Nephron progenitor cell (in vitro differentiated cells): ENCODE measurements around the gene NT5C1A.

Experiments
- DNase-seq: peaks from one replicate; pipeline ENCODE4 v3.0.0; 2021
- H3K27ac Mint-ChIP-seq: 2 replicates; pipeline ENCODE4 v1.8.0; 2021; ENCODE audit warnings: mild to moderate bottlenecking, moderate library complexity, mixed read lengths
- H3K27me3 Mint-ChIP-seq: 2 replicates; pipeline ENCODE4 v1.8.0; 2021; ENCODE audit warnings: mild to moderate bottlenecking, low read depth, mixed read lengths; ENCODE audit not compliant: poor library complexity
- H3K36me3 Mint-ChIP-seq: 2 replicates; pipeline ENCODE4 v1.8.0; 2021; ENCODE audit warnings: low read depth, mixed read lengths
- H3K4me1 Mint-ChIP-seq: 2 replicates; pipeline ENCODE4 v1.8.0; 2021; ENCODE audit warnings: mixed read lengths
- H3K4me3 Mint-ChIP-seq: 2 replicates; pipeline ENCODE4 v1.8.0; 2021; ENCODE audit warnings: mild to moderate bottlenecking, moderate library complexity, mixed read lengths
- H3K9me3 Mint-ChIP-seq: 2 replicates; pipeline ENCODE4 v1.8.0; 2021; ENCODE audit warnings: mild to moderate bottlenecking, moderate library complexity, mixed read lengths
- CTCF ChIP-seq: fragments of 200-600 bp; sonication (generic); IDR thresholded peaks from 2 replicates; pipeline ENCODE4 v1.5.0; 2021; ENCODE audit warnings: antibody characterized with exemption

Gene NT5C1A

GRCh38 chr1:39671433-39671792 lies 494 bp downstream of the NT5C1A start:
- TF ChIP-seq CTCF: no peak
- DNase-seq: peak; percentile 63
- Mint-ChIP-seq H3K27me3 (peaks cover 98% of the 10 kb centered on the region), H3K4me1 (peaks cover 9% of the 10 kb centered on the region), H3K27ac (no peak overlapping the region), H3K4me3 (peak overlapping the region; percentile 81), H3K9me3 (no peaks in the 10 kb centered on the region), H3K36me3 (no peaks in the 10 kb centered on the region)

GRCh38 chr1:39670689-39671088 lies 1.2 kb downstream of the NT5C1A start:
- no peaks in the 10 kb centered on the region for H3K9me3 Mint-ChIP-seq
- DNase-seq: no peak
- no peak overlapping the region for H3K27ac Mint-ChIP-seq
- H3K36me3 Mint-ChIP-seq: no peaks in the 10 kb centered on the region
- peaks cover 6% of the 10 kb centered on the region for H3K4me1 Mint-ChIP-seq
- H3K4me3 Mint-ChIP-seq: peak overlapping the region; percentile 66
- peaks cover 100% of the 10 kb centered on the region for H3K27me3 Mint-ChIP-seq
- no peak for TF ChIP-seq CTCF

- H3K4me3 Mint-ChIP-seq: no peak overlapping the region
- peaks cover 98% of the 10 kb centered on the region for H3K27me3 Mint-ChIP-seq
- H3K9me3 Mint-ChIP-seq: no peaks in the 10 kb centered on the region
- TF ChIP-seq CTCF: no peak
- peaks cover 6% of the 10 kb centered on the region for H3K4me1 Mint-ChIP-seq
- no peaks in the 10 kb centered on the region for H3K36me3 Mint-ChIP-seq
- no peak for DNase-seq
- H3K27ac Mint-ChIP-seq: no peak overlapping the region
Measured at GRCh38 chr1:39668894-39669293, 3.0 kb downstream of the NT5C1A start.

DNA sequence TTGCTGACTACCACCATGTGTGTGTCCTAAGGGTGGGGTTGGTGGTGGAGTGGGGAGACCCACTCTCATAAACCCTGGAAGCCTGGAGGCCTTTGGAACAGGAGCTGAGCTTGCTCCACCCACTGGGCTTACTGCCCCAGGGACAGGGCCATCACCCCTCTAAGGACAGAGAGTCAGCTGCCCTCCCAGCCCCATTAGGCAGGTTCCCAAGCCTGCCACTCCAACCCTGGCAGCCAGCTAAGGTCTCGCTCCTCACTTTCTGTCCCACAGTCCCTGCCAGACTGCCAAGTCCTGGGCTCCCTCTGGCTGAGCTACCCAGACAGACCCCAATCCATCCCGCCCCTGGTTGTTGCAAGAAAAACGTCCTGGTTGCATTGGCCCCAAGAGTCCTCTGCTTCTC lies 3.8 kb downstream of the NT5C1A start:
- Mint-ChIP-seq H3K4me3 (no peak overlapping the region), H3K27ac (no peak overlapping the region), H3K4me1 (peaks cover 6% of the 10 kb centered on the region), H3K27me3 (peaks cover 98% of the 10 kb centered on the region), H3K9me3 (no peaks in the 10 kb centered on the region), H3K36me3 (no peaks in the 10 kb centered on the region)
- no peak for TF ChIP-seq CTCF
- DNase-seq: no peak

GRCh38 chr1:39666772-39667171 lies 5.1 kb downstream of the NT5C1A start:
- Mint-ChIP-seq H3K27me3 (peaks cover 95% of the 10 kb centered on the region), H3K27ac (no peak overlapping the region), H3K9me3 (no peaks in the 10 kb centered on the region), H3K4me1 (peaks cover 6% of the 10 kb centered on the region), H3K4me3 (no peak overlapping the region), H3K36me3 (no peaks in the 10 kb centered on the region)
- TF ChIP-seq CTCF: no peak
- DNase-seq: no peak

- no peak overlapping the region for H3K27ac Mint-ChIP-seq
- peaks cover 85% of the 10 kb centered on the region for H3K27me3 Mint-ChIP-seq
- TF ChIP-seq CTCF: no peak
- no peaks in the 10 kb centered on the region for H3K9me3 Mint-ChIP-seq
- H3K36me3 Mint-ChIP-seq: no peaks in the 10 kb centered on the region
- no peak overlapping the region for H3K4me3 Mint-ChIP-seq
- no peak for DNase-seq
- H3K4me1 Mint-ChIP-seq: no peaks in the 10 kb centered on the region
Measured at GRCh38 chr1:39663559-39663958, 8.3 kb downstream of the NT5C1A start.
